Measurements from ENCODE around the gene MMP24OS. TPM values are rescaled to one million over a fixed set of nuclear protein-coding genes. Genes with fewer than 3 reads are reported as not detected.

The MMP24OS gene
- 52.3 to 87.0 TPM (median 83.4 TPM) in 5 replicates for total RNA-seq (2022; extraction: Qiagen RNA extraction; ENCODE audit: low read depth)

DNA sequence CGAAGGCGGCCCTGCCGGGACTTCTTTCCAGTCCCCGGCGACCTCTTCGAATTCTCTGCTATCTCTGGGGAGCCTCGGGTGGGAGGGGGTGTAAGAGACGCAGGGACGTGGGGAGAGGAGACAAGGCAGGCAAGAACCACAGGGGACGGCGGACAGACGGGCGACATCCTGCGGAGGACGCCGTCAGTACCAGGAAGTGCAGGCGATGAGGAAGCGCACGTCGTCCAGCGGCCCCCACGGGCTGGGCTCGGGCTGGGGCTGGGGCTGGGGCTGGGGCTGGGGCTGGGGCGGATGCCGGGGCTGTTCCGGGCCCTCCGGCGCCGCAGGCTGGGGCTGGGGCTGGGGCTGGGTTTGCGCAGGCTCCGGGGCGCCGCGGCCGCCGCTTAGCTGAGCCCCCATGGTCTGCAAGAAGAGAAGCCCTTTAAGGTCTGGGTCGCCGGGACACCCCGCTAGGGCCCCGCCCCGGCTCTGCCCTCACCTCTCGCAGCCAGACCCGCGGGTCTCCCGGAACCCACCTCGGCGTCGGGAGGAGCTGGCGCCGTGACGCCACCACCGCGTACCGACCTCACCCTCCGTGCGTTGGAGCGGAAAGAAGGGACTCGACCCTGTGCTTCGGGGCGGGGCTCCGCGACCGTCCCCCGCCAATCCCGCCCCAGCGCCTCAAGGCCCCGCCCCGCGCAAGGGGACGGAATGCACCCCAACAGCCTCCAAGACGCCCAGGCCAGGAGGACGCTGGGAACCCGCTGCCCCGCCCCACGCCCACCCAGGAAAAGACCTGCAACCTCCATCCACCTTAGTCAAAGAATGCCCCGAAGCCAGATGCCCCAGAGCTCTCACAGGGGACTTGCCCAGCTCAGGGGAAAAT, at the start of gene MMP24OS:
TSS of gene MMP24OS (minus strand) at position 592 of the 865 bp plus-strand sequence. CDS start at position 399, 193 bp downstream.

DNA sequence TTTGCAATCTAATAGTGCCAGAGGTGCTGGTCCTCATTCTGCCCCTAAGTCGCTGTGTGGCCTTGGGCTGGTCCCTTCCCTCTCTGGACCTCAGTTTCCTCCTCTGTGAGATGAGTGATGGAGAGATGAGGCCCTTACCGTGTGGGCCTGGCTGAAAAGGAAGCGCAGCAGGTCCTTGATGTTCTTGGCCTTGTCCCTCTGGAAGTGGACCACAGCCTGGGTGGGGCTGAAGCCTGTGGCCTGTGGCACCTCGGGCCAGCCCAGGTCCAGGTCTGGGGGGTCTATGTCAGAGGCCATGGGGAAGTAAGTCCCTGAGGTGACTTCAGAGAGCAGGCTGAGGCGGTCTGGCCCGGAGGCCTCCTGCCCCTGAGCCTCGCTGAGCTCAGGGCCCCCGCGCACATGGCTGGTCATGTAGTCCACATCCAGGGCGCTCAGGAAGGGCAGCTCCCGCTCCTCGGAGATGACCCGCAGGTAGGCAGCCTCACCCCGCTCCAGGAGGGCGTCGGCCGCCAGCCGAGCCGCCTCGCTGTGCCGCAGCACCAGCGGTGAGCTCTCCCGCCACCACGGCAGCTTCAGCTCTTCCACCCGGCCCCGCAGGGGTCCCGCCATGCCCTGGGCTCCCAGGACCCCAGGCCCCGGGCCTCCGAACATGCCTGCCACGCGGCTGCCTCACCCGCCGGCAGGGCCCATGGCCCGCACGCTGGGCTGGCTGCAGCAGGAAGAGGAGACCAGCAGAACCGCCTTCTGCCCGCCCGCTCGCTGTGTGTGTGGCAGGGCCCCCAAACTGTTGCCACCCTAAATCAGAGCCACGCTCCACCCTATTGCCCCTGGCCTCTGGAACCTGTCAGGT, 14.0 kb upstream of the MMP24OS start, which contains the start of gene FAM83C:
TSS of gene FAM83C (minus strand) at position 772 of the 850 bp plus-strand sequence. CDS start at position 651, 121 bp downstream.

DNA sequence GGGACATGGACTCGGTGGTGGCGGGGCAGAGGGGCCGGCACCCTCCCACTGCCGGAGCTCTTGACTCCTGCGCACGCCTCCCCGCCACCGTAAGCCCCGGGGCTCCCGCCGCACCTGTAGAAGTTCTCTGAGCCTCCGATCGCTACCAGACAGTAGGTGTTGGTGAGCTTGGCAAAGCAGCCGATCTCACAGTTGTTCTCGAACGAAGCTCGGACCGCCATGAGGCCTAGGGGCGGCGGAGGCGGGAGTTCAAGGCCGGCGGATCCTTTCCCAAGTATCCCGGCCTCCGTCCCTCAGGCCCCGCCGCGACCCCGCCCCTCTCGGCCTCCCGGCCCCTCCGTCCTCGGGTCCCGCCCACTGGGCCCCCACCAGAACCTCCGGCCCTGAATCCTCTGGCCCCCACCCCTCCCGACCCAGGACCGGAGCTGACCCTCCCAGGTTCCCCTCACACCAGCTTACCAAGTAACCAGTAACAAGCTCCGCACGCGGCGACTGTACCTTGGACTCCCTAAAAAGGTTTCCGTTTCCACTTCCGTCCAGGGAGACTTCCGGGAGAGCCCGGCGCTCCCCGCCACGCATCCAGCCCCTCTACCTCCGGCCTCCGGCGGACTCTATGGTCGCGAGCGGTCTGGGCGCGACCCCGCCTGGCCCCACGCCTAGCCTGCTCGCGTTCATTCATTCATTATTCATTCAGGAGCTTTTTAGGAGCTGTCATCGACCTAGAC, 6.5 kb upstream of the MMP24OS start, which contains the start of gene EIF6:
TSS of gene EIF6 (minus strand) at position 506 of the 725 bp plus-strand sequence. CDS start at position 221, 285 bp downstream.

Other genes with a start within 250 kb of the MMP24OS start
- gene TRPC4AP, start 185.3 kb downstream of the MMP24OS start, total RNA-seq (2022; extraction: Qiagen RNA extraction; ENCODE audit: low read depth): 48.3 to 58.1 TPM (median 54.8 TPM) in 5 replicates
- gene EDEM2, start 130.8 kb downstream of the MMP24OS start, total RNA-seq (2022; extraction: Qiagen RNA extraction; ENCODE audit: low read depth): 43.3 to 54.9 TPM (median 47.3 TPM) in 5 replicates
- 92.1 to 131 TPM (median 130 TPM) in 5 replicates for gene PROCR, start 106.0 kb downstream of the MMP24OS start, total RNA-seq (2022; extraction: Qiagen RNA extraction; ENCODE audit: low read depth)
- 15.4 to 20.7 TPM (median 20.1 TPM) in 5 replicates for gene MMP24, start 51.4 kb downstream of the MMP24OS start, total RNA-seq (2022; extraction: Qiagen RNA extraction; ENCODE audit: low read depth)
- 343 to 441 TPM (median 381 TPM) in 5 replicates for gene EIF6, start 6.7 kb upstream of the MMP24OS start, total RNA-seq (2022; extraction: Qiagen RNA extraction; ENCODE audit: low read depth)
- gene FAM83C, start 14.3 kb upstream of the MMP24OS start, total RNA-seq (2022; extraction: Qiagen RNA extraction; ENCODE audit: low read depth): 0.05 to 0.13 TPM (median 0.09 TPM) in 4 of 5 replicates, not detected in the other
- gene UQCC1, start 133.9 kb upstream of the MMP24OS start, total RNA-seq (2022; extraction: Qiagen RNA extraction; ENCODE audit: low read depth): 30.8 to 41.1 TPM (median 32.5 TPM) in 5 replicates
- gene GDF5, start 160.1 kb upstream of the MMP24OS start, total RNA-seq (2022; extraction: Qiagen RNA extraction; ENCODE audit: low read depth): not detected in 5 replicates
- gene CEP250, start 177.5 kb upstream of the MMP24OS start, total RNA-seq (2022; extraction: Qiagen RNA extraction; ENCODE audit: low read depth): 21.8 to 25.4 TPM (median 23.2 TPM) in 5 replicates